HepG2 (cell line): ENCODE data around the gene SPPL3. TPM values are rescaled to one million over a fixed set of nuclear protein-coding genes. Genes with fewer than 3 reads are reported as not detected.

Experiments used
- FLYWCH1 ChIP-seq: sonication (generic); formaldehyde crosslinking; IDR thresholded peaks from 2 replicates; pipeline ENCODE4 v1.8.1; 2023; ENCODE audit warnings: mild to moderate bottlenecking, missing genetic modification reagents
- SETDB1 ChIP-seq: sonication (generic); formaldehyde crosslinking; IDR thresholded peaks from 2 replicates; pipeline ENCODE4 v1.5.1; 2020; ENCODE audit warnings: missing genetic modification reagents, mild to moderate bottlenecking, borderline replicate concordance
- SIX1 ChIP-seq: sonication (generic); formaldehyde crosslinking; IDR thresholded peaks from 2 replicates; pipeline ENCODE4 v1.4.0; 2020; ENCODE audit warnings: missing genetic modification reagents, borderline replicate concordance
- STAT6 ChIP-seq: sonication (generic); formaldehyde crosslinking; IDR thresholded peaks from 2 replicates; pipeline ENCODE4 v1.4.0; 2020; ENCODE audit warnings: missing genetic modification reagents, mild to moderate bottlenecking, borderline replicate concordance
- ZBTB2 ChIP-seq: sonication (generic); formaldehyde crosslinking; IDR thresholded peaks from 2 replicates; pipeline ENCODE4 v1.8.0; 2022; ENCODE audit warnings: low read depth, missing genetic modification reagents
- polyA plus RNA-seq, 8 experiments: library from polyadenylated mRNA; depleted of rRNA in 3 of 8; stranded (reverse) in 7 of 8; unstranded in 1 of 8; fragments of >200 nt; fragmentation: Illumina TruSeq in 4 of 8; extraction: Trizol in 4 of 8; gene quantifications; 2 replicates each; pipeline versions ENCODE4 v1.2.1 to v1.2.3, GENCODE V29; 2011 to 2016; ENCODE audit warnings: low read depth in 4 of 8, missing spikeins in 1 of 8, mixed read lengths in 1 of 8; ENCODE audit not compliant: insufficient read depth in 1 of 8
- total RNA-seq, 5 experiments: library from RNA; depleted of rRNA; stranded (reverse); fragments of >200 nt; fragmentation: Illumina TruSeq; extraction: Trizol; gene quantifications; 2 replicates each; pipeline ENCODE4 v1.2.3, GENCODE V29; 2016; ENCODE audit warnings: low read depth in 1 of 5
- TF ChIP-seq, protein P1 (sequence below): sonication (generic); formaldehyde crosslinking; IDR thresholded peaks from 2 replicates; pipeline ENCODE4 v1.8.0; 2022; ENCODE audit warnings: mild to moderate bottlenecking, missing genetic modification reagents, moderate library complexity
- TF ChIP-seq, protein P2 (sequence below): sonication (generic); formaldehyde crosslinking; IDR thresholded peaks from 2 replicates; pipeline ENCODE4 v1.5.1; 2020; ENCODE audit warnings: mild to moderate bottlenecking, missing genetic modification reagents, borderline replicate concordance

SPPL3 gene
- total and polyA plus RNA-seq, 2 of the 13 experiments (the other 11 are each of a cell fraction or from before 2014, with no cell fraction given) = 8.9 to 9.1 TPM

GRCh38 chr12:120725659-120726509 lies 178.3 kb downstream of the SPPL3 start, which contains the start of gene ACADS (continued):
- no peak for TF ChIP-seq SIX1 (CRISPR knock-in tag)
- TF ChIP-seq STAT6 (CRISPR knock-in tag) = no peak
- no peak for TF ChIP-seq SETDB1 (CRISPR knock-in tag)
- TF ChIP-seq, protein P1, sequence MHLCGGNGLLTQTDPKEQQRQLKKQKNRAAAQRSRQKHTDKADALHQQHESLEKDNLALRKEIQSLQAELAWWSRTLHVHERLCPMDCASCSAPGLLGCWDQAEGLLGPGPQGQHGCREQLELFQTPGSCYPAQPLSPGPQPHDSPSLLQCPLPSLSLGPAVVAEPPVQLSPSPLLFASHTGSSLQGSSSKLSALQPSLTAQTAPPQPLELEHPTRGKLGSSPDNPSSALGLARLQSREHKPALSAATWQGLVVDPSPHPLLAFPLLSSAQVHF (CRISPR knock-in tag) = no peak
- TF ChIP-seq, protein P2, sequence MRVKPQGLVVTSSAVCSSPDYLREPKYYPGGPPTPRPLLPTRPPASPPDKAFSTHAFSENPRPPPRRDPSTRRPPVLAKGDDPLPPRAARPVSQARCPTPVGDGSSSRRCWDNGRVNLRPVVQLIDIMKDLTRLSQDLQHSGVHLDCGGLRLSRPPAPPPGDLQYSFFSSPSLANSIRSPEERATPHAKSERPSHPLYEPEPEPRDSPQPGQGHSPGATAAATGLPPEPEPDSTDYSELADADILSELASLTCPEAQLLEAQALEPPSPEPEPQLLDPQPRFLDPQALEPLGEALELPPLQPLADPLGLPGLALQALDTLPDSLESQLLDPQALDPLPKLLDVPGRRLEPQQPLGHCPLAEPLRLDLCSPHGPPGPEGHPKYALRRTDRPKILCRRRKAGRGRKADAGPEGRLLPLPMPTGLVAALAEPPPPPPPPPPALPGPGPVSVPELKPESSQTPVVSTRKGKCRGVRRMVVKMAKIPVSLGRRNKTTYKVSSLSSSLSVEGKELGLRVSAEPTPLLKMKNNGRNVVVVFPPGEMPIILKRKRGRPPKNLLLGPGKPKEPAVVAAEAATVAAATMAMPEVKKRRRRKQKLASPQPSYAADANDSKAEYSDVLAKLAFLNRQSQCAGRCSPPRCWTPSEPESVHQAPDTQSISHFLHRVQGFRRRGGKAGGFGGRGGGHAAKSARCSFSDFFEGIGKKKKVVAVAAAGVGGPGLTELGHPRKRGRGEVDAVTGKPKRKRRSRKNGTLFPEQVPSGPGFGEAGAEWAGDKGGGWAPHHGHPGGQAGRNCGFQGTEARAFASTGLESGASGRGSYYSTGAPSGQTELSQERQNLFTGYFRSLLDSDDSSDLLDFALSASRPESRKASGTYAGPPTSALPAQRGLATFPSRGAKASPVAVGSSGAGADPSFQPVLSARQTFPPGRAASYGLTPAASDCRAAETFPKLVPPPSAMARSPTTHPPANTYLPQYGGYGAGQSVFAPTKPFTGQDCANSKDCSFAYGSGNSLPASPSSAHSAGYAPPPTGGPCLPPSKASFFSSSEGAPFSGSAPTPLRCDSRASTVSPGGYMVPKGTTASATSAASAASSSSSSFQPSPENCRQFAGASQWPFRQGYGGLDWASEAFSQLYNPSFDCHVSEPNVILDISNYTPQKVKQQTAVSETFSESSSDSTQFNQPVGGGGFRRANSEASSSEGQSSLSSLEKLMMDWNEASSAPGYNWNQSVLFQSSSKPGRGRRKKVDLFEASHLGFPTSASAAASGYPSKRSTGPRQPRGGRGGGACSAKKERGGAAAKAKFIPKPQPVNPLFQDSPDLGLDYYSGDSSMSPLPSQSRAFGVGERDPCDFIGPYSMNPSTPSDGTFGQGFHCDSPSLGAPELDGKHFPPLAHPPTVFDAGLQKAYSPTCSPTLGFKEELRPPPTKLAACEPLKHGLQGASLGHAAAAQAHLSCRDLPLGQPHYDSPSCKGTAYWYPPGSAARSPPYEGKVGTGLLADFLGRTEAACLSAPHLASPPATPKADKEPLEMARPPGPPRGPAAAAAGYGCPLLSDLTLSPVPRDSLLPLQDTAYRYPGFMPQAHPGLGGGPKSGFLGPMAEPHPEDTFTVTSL (CRISPR knock-in tag) = no peak
- TF ChIP-seq ZBTB2 (CRISPR knock-in tag) = no peak
- no peak for TF ChIP-seq FLYWCH1
